Right atrium auricular region (tissue), 2 donors: ENCODE results near the gene CFAP68. TPM values are rescaled to one million over a fixed set of nuclear protein-coding genes. Genes with fewer than 3 reads are reported as not detected.
A peak's percentile ranks its signal among the peaks of the same experiment; 100 is the strongest.

Source experiments
- DNase-seq: peaks from one replicate; pipeline ENCODE4 v3.0.0-alpha.2; 2019; ENCODE audit warnings: low spot score
- H3K27ac ChIP-seq, 2 donors: fragments of 200-600 bp; sonication (generic); 1 replicate in 1 of 2; 2 replicates in 1 of 2; pipeline ENCODE4 v1.5.1; 2016 to 2019
- H3K27me3 ChIP-seq, 2 donors: fragments of 200-600 bp; sonication (generic); one replicate each; pipeline versions ENCODE4 v1.5.1 to v1.6.0; 2017 to 2019
- H3K36me3 ChIP-seq: fragments of 200-600 bp; sonication (generic); one replicate; pipeline ENCODE4 v1.5.1; 2016
- H3K4me1 ChIP-seq, 2 donors: fragments of 200-600 bp; sonication (generic); one replicate each; pipeline versions ENCODE4 v1.5.1 to v1.6.0; 2017 to 2019
- H3K4me3 ChIP-seq, 2 donors: fragments of 200-600 bp; sonication (generic); 1 replicate in 1 of 2; 2 replicates in 1 of 2; pipeline ENCODE4 v1.5.1; 2017 to 2019; ENCODE audit warnings: mild to moderate bottlenecking in 1 of 2, moderate library complexity in 1 of 2
- H3K9me3 ChIP-seq, 2 donors: fragments of 200-600 bp; sonication (generic); one replicate each; pipeline ENCODE4 v1.5.1; 2019
- total RNA-seq, 2 donors: library from RNA; depleted of rRNA; stranded (reverse); fragments of >200 nt; gene quantifications; one replicate each; pipeline ENCODE4 v1.1.0, GENCODE V29; 2016
- TF ChIP-seq, protein P1 (sequence below), 2 donors: fragments of 200-600 bp; sonication (generic); IDR thresholded peaks; one replicate each; pipeline ENCODE4 v1.5.1; 2019; ENCODE audit warnings: antibody characterized with exemption in 2 of 2

The CFAP68 gene
- total RNA-seq, 2 donors from 2014 or later, result 27.7 to 40.9 TPM

DNA sequence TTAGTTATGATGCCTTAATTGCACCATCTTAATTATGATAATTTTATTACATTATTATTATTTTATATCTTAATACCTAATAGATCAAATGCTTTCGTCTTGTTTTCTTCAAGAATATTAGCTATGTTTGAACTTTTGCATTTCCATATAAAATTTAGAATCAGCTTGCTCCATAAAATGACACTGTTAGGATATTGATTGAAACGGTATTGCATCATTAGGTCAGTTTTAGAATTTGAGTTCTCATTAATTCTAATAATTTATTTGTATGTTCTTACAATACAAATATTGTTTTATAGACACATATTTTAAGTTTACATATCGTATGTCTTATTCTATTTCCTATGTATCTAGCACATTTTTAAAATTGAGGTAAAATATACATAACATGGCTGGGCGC is 6.7 kb downstream of the CFAP68 start:
- Histone ChIP-seq H3K27me3 (no peaks in the 10 kb centered on the region), H3K27ac (no peak overlapping the region), H3K4me1 (no peaks in the 10 kb centered on the region), H3K4me3 (no peak overlapping the region), H3K36me3 (no peaks in the 10 kb centered on the region), H3K9me3 (no peaks in the 10 kb centered on the region)
- TF ChIP-seq, protein P1, sequence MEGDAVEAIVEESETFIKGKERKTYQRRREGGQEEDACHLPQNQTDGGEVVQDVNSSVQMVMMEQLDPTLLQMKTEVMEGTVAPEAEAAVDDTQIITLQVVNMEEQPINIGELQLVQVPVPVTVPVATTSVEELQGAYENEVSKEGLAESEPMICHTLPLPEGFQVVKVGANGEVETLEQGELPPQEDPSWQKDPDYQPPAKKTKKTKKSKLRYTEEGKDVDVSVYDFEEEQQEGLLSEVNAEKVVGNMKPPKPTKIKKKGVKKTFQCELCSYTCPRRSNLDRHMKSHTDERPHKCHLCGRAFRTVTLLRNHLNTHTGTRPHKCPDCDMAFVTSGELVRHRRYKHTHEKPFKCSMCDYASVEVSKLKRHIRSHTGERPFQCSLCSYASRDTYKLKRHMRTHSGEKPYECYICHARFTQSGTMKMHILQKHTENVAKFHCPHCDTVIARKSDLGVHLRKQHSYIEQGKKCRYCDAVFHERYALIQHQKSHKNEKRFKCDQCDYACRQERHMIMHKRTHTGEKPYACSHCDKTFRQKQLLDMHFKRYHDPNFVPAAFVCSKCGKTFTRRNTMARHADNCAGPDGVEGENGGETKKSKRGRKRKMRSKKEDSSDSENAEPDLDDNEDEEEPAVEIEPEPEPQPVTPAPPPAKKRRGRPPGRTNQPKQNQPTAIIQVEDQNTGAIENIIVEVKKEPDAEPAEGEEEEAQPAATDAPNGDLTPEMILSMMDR (IDR thresholded peaks at IDR 0.05), result no peak
- DNase-seq, result no peak

DNA sequence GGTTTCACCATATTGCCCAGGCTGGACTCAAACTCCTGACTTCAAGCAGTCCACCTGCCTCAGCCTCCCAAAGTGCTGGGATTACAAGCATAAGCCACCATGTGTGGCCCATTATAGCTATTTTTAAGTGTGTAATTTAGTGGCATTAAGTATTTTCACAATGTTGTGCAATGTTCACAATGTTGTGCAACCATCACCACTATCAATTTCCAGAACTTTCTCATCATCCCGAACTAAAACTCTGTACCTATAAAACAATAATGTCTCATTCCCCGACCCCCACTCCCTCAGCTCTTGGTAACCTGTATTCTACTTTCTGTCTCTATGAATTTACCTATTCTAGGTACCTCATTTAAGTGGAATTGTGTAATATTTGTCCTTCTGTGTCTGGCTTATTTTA is 7.5 kb downstream of the CFAP68 start:
- H3K36me3 ChIP-seq, result no peaks in the 10 kb centered on the region
- H3K9me3 ChIP-seq, result no peaks in the 10 kb centered on the region
- no peak overlapping the region for H3K4me3 ChIP-seq
- H3K27ac ChIP-seq, result no peak overlapping the region
- no peak for DNase-seq
- H3K27me3 ChIP-seq, result no peaks in the 10 kb centered on the region
- H3K4me1 ChIP-seq, result no peaks in the 10 kb centered on the region
- TF ChIP-seq, protein P1 (IDR thresholded peaks at IDR 0.05), result no peak

DNA sequence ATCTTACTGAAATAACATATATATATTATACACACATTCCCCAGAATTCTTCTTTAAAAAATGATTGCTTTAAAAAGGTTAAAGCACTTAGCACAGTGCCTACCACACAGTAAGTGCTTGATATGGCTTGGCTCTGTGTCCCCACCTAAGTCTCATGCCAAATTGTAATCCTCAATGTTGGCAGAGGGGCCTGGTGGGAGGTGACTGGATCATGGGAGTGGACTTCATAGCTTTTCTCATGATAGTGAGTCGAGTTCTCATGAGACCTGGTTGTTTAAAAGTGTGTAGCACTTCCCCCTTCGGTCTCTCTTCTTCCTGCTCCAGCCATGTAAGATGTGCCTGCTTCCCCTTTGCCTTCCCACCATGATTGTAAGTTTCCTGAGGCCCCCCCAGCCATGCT is 26.1 kb downstream of the CFAP68 start:
- peaks cover 27% of the 10 kb centered on the region for H3K36me3 ChIP-seq
- no peaks in the 10 kb centered on the region for H3K27me3 ChIP-seq
- H3K27ac ChIP-seq, result peak overlapping the region; percentile 98 to 100
- TF ChIP-seq, protein P1 (IDR thresholded peaks at IDR 0.05), result no peak
- DNase-seq, result no peak
- no peak overlapping the region for H3K4me3 ChIP-seq
- no peaks in the 10 kb centered on the region for H3K9me3 ChIP-seq
- H3K4me1 ChIP-seq, result no peaks in the 10 kb centered on the region

DNA sequence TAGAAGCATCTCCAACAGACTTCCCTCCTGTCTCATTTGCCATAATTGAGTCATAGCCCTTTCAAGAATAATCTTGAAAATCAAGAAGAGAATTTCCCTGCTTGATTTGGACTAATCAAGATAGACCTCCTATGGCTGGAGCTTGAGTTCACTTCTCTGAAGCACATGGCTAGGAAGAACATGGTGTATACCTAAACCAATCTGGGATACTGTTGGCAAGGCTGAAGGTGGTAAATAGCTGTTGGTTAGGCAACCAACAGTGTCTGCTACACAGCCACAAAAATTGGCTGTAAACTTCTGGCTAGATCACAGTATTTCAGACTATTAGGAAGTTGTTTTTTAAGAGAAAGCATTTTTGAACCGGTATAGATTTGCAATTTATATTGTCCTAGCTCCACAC is 27.3 kb downstream of the CFAP68 start:
- no peak for DNase-seq
- Histone ChIP-seq H3K4me1 (no peaks in the 10 kb centered on the region), H3K9me3 (no peaks in the 10 kb centered on the region), H3K4me3 (no peak overlapping the region), H3K36me3 (peaks cover 35% of the 10 kb centered on the region), H3K27me3 (no peaks in the 10 kb centered on the region), H3K27ac (peak overlapping the region; percentile 98 to 100)
- TF ChIP-seq, protein P1 (IDR thresholded peaks at IDR 0.05), result no peak

DNA sequence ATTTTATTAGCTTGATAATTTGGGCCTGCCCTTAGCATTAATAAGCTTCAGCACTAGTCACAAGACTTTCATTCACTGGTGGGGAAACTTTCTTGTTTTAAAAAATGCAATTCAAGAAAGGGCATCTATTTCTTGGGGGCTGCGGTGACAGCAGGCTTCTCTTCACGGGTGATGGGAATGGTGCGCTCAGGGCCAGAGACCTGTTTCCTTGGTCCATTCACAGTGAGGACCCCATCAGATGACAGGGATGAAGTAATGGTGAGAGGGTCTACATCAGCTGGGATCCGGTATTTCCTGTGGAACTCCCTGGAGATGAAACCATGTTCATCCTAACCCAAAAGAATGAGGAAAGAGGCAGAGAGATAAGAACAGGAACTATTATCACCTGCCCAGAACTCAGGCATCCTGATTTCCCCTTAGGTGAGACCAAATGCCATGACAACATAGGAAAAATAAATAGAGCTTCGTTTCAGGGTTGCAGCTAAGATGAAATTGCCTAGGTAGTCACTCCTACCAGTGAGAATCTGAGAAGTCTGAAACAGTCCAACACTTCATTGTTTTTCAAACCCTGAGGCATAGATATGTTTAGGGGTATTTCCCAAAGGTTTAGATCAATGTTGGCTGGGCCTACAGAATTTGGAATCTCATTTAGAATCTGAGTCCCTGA is 29.4 kb downstream of the CFAP68 start:
- Histone ChIP-seq H3K9me3 (no peaks in the 10 kb centered on the region), H3K4me1 (no peaks in the 10 kb centered on the region), H3K27me3 (no peaks in the 10 kb centered on the region), H3K36me3 (peaks cover 35% of the 10 kb centered on the region), H3K27ac (peak overlapping the region; percentile 98 to 100), H3K4me3 (peak overlapping the region; percentile 66 to 75)
- TF ChIP-seq, protein P1 (IDR thresholded peaks at IDR 0.05), result no peak
- DNase-seq, result no peak

DNA sequence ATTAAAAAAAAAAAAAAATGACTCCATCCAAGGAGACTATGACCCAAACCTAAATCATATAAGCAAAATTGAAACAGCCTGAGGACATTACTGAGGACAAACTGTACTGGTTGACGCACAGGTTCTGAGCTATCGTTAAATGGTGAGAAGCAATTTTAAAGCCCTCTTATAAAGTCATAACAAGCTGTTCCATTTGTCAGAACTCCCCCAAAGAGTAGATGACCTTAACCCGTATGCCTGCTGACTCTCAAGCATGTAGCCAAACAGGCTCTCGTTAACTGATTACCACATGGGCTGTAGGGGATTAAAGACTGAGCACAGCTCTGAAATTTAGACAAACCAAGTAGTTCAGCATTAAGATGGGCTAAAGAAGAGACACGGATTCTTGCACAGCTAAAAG is 30.0 kb downstream of the CFAP68 start:
- no peak for DNase-seq
- Histone ChIP-seq H3K27me3 (no peaks in the 10 kb centered on the region), H3K4me3 (peak overlapping the region; percentile 66 to 75), H3K36me3 (peaks cover 35% of the 10 kb centered on the region), H3K4me1 (peaks cover 0 to 1% of the 10 kb centered on the region in 2 donors), H3K9me3 (no peaks in the 10 kb centered on the region), H3K27ac (peak overlapping the region; percentile 98 to 100)
- TF ChIP-seq, protein P1 (IDR thresholded peaks at IDR 0.05), result no peak
